Measurements from ENCODE around the gene TRPC1.

DNA sequence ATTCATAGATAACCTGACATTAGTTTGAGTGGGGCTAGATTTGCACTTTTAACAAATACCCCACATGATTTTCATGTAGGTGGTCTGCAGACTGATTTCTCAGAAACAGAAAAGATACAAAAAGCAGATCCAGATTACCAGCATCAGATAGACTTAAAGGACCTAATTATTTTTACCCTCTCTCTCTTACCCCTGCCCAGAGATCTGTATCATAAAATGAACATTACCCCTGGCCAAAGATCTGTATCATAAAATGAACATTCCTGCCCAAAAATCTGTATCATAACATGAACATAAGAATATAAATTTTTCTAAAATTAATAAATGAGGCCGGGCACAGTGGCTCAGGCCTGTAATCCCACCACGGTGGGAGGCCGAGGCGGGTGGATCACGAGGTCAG is 14.6 kb upstream of the TRPC1 start:
- TF ChIP-seq, protein P1, sequence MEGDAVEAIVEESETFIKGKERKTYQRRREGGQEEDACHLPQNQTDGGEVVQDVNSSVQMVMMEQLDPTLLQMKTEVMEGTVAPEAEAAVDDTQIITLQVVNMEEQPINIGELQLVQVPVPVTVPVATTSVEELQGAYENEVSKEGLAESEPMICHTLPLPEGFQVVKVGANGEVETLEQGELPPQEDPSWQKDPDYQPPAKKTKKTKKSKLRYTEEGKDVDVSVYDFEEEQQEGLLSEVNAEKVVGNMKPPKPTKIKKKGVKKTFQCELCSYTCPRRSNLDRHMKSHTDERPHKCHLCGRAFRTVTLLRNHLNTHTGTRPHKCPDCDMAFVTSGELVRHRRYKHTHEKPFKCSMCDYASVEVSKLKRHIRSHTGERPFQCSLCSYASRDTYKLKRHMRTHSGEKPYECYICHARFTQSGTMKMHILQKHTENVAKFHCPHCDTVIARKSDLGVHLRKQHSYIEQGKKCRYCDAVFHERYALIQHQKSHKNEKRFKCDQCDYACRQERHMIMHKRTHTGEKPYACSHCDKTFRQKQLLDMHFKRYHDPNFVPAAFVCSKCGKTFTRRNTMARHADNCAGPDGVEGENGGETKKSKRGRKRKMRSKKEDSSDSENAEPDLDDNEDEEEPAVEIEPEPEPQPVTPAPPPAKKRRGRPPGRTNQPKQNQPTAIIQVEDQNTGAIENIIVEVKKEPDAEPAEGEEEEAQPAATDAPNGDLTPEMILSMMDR (IDR thresholded peaks at IDR 0.05; ENCODE audit: low read depth, low read length): no peak
- TF ChIP-seq EZH2phosphoT487 (IDR thresholded peaks at IDR 0.05; ENCODE audit: low read depth): no peak
